Sigmoid colon (tissue), 7 donors: ENCODE measurements around the gene SH3GLB2. TPM values are rescaled to one million over a fixed set of nuclear protein-coding genes. Genes with fewer than 3 reads are reported as not detected.
A peak's percentile ranks its signal among the peaks of the same experiment; 100 is the strongest.

ENCODE experiments used
- DNase-seq: peaks from one replicate; pipeline ENCODE4 v3.0.0-alpha.2; 2019
- H3K27ac ChIP-seq, 4 donors: fragments of 200-600 bp; sonication (generic); one replicate each; pipeline ENCODE4 v1.5.1; 2016 to 2019; ENCODE audit warnings: mild to moderate bottlenecking in 1 of 4
- H3K27me3 ChIP-seq, 3 donors: fragments of 200-600 bp; sonication (generic); one replicate each; pipeline ENCODE4 v1.5.1; 2019; ENCODE audit warnings: mild to moderate bottlenecking in 1 of 3
- H3K36me3 ChIP-seq, 4 donors: fragments of 200-600 bp; sonication (generic); one replicate each; pipeline ENCODE4 v1.5.1; 2016 to 2019
- H3K4me1 ChIP-seq, 4 donors: fragments of 200-600 bp; sonication (generic); one replicate each; pipeline ENCODE4 v1.5.1; 2017 to 2019
- H3K4me3 ChIP-seq, 4 donors: fragments of 200-600 bp; sonication (generic); one replicate each; pipeline ENCODE4 v1.5.1; 2017 to 2019; ENCODE audit warnings: mild to moderate bottlenecking in 2 of 4, moderate library complexity in 1 of 4
- H3K9me3 ChIP-seq, 4 donors: fragments of 200-600 bp in 3 of 4; sonication (generic) in 3 of 4; one replicate each; pipeline versions ENCODE4 v1.5.1 to v1.6.1; 2013 to 2019
- EP300 ChIP-seq, 4 donors: sonication (generic); formaldehyde crosslinking; IDR thresholded peaks; one replicate each; pipeline ENCODE4 v1.6.1; 2017; ENCODE audit warnings: antibody characterized with exemption in 4 of 4
- POLR2A ChIP-seq, 2 donors: fragments of 450-650 bp; IDR thresholded peaks; one replicate each; pipeline ENCODE4 v1.6.1; 2016; ENCODE audit warnings: antibody characterized with exemption in 2 of 2, mild to moderate bottlenecking in 2 of 2, moderate library complexity in 2 of 2
- POLR2AphosphoS5 ChIP-seq, 4 donors: sonication (generic); formaldehyde crosslinking; IDR thresholded peaks; one replicate each; pipeline ENCODE4 v1.6.1; 2017; ENCODE audit warnings: antibody characterized with exemption in 4 of 4
- WGBS, 2 donors: extraction: QIAGEN DNeasy Blood & Tissue Kit; methylation state at CpG; one replicate each; pipeline ENCODE4 v1.1.7; 2013; 5-methylcytosine and 5-hydroxymethylcytosine counted together
- intact Hi-C: fragments of 100-400 bp; cut with DNase I; formaldehyde crosslinking; loops from one replicate; pipeline ENCODE4 v1.15.1; 2023
- polyA plus RNA-seq, 3 donors: library from polyadenylated mRNA; stranded (reverse); fragments of 200-250 nt; gene quantifications; one replicate each; pipeline ENCODE4 v1.2.3, GENCODE V29; 2013
- total RNA-seq, 4 donors: library from RNA; depleted of rRNA; stranded (reverse); fragments of >200 nt; gene quantifications; one replicate each; pipeline ENCODE4 v1.1.0, GENCODE V29; 2016
- TF ChIP-seq, protein P1 (sequence below), 4 experiments: fragments of 450-650 bp in 3 of 4; fragments of 200-600 bp in 1 of 4; IDR thresholded peaks; one replicate each; pipeline ENCODE4 v1.5.1; 2016 to 2019; ENCODE audit warnings: antibody characterized with exemption in 4 of 4, mild to moderate bottlenecking in 3 of 4, moderate library complexity in 2 of 4
- donor health status: healthy with polysubstance abuse.
- donor health status: Bipolar disorder and iron deficiency.
- donor health status: healthy.

SH3GLB2 gene
- total and polyA plus RNA-seq, 7 donors, result 49.7 to 143 (median 68.8) TPM

DNA sequence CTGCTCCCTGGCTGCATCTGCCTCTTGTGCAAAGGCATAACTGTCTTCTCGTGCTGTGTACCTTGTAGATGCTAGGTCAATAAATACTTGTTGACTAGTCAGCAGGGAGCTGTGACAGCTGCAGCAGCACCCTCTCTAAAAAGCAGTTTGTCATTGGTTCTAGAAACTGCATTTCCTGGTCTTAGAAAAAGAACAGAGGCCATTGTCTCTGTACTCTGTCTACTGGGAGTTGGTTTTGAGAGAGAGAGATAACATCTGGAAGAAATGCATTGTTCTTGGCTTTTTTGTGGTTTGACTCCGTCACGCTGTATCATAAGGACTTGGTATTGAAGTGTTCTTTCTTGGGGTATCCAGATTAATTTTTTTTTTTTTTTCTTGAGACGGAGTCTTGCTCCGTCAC lies 32.3 kb downstream of the SH3GLB2 start:
- no peaks in the 10 kb centered on the region for H3K27me3 ChIP-seq
- H3K27ac ChIP-seq, result no peak overlapping the region
- no peaks in the 10 kb centered on the region for H3K9me3 ChIP-seq
- no peaks in the 10 kb centered on the region for H3K4me1 ChIP-seq
- 87 to 89% methylated on average over 5 of the region's 5 CpGs for WGBS, 2 donors
- no peak for TF ChIP-seq EP300 (IDR thresholded peaks at IDR 0.05)
- no peak overlapping the region for H3K4me3 ChIP-seq
- peak; percentile 22 for DNase-seq
- intact Hi-C loops, result no loop called here
- H3K36me3 ChIP-seq, result peaks cover 38 to 100% (median 70%) of the 10 kb centered on the region in 4 donors

- no peak overlapping the region for H3K27ac ChIP-seq
- peaks cover 0 to 2% (median under 1%) of the 10 kb centered on the region in 4 donors for H3K4me1 ChIP-seq
- WGBS, 2 donors, result 85% methylated on average over 7 of the region's 7 CpGs
- H3K36me3 ChIP-seq, result peaks cover 25 to 100% (median 59%) of the 10 kb centered on the region in 4 donors
- no peaks in the 10 kb centered on the region for H3K27me3 ChIP-seq
- TF ChIP-seq, protein P1, sequence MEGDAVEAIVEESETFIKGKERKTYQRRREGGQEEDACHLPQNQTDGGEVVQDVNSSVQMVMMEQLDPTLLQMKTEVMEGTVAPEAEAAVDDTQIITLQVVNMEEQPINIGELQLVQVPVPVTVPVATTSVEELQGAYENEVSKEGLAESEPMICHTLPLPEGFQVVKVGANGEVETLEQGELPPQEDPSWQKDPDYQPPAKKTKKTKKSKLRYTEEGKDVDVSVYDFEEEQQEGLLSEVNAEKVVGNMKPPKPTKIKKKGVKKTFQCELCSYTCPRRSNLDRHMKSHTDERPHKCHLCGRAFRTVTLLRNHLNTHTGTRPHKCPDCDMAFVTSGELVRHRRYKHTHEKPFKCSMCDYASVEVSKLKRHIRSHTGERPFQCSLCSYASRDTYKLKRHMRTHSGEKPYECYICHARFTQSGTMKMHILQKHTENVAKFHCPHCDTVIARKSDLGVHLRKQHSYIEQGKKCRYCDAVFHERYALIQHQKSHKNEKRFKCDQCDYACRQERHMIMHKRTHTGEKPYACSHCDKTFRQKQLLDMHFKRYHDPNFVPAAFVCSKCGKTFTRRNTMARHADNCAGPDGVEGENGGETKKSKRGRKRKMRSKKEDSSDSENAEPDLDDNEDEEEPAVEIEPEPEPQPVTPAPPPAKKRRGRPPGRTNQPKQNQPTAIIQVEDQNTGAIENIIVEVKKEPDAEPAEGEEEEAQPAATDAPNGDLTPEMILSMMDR (IDR thresholded peaks at IDR 0.05), result no peak
- TF ChIP-seq POLR2A (IDR thresholded peaks at IDR 0.05) (no peak), EP300 (IDR thresholded peaks at IDR 0.05) (no peak), POLR2AphosphoS5 (IDR thresholded peaks at IDR 0.05) (no peak)
- no peaks in the 10 kb centered on the region for H3K9me3 ChIP-seq
- H3K4me3 ChIP-seq, result no peak overlapping the region
- intact Hi-C loops, result no loop called here
- no peak for DNase-seq
Observed at GRCh38 chr9:128992995-128993394, 35.1 kb downstream of the SH3GLB2 start.

DNA sequence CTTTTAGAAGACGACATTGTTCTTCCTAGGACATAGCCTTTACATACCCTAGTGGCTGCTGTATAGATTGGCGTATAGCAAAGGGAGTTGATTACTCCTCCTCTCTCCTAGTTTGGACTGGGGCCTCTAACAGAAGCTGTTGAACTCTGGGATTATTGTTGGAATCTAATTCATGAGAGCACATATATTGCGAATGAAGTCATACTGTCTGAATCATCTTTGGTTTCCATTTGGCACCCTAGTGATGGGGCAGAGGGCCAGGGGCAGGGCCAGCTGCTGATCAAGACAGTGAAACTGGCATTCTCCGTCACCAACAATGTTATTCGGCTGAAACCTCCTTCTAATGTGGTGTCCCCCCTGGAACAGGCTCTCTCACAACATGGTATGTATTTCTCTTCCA lies 40.3 kb downstream of the SH3GLB2 start:
- Histone ChIP-seq H3K36me3 (peaks cover 0 to 100% (median 45%) of the 10 kb centered on the region in 4 donors), H3K27me3 (no peaks in the 10 kb centered on the region), H3K9me3 (no peaks in the 10 kb centered on the region), H3K4me3 (peak overlapping the region in 1 of 4 donors; percentile 14), H3K4me1 (peaks cover 0 to 11% (median 8%) of the 10 kb centered on the region in 4 donors), H3K27ac (peak overlapping the region in 3 of 4 donors; percentile 37 to 65 (median 50))
- 91 to 95% methylated on average over 5 of the region's 5 CpGs for WGBS, 2 donors
- TF ChIP-seq, protein P1 (IDR thresholded peaks at IDR 0.05), result no peak
- TF ChIP-seq EP300 (IDR thresholded peaks at IDR 0.05) (no peak), POLR2AphosphoS5 (IDR thresholded peaks at IDR 0.05) (peak in 3 of 4 donors; percentile 43 to 56 (median 56)), POLR2A (IDR thresholded peaks at IDR 0.05) (no peak)
- DNase-seq, result no peak
- intact Hi-C loops, result no loop called here

DNA sequence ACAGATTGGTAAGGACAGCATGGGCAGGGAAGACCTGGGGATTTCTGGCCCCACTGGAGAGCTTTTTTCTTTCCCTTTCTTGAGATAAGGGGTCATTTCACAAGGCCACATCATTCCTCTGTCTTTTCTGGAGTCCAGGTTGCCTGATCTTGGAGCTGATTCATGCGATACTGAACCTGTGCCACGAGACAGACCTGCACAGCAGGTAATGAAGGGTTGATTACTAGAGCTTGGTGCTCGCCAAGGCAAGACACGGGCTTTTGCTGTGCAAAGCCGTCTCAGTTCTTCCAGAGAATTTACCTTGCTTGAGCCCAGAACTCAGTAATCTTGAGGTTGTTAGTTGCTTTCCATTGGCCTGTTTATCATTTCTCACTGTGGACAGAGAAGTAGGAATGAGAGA lies 41.5 kb downstream of the SH3GLB2 start:
- Histone ChIP-seq H3K36me3 (peaks cover 8 to 100% (median 53%) of the 10 kb centered on the region in 4 donors), H3K9me3 (no peaks in the 10 kb centered on the region), H3K27me3 (no peaks in the 10 kb centered on the region), H3K27ac (peak overlapping the region in 1 of 4 donors; percentile 65), H3K4me3 (no peak overlapping the region), H3K4me1 (peaks cover 0 to 11% (median 8%) of the 10 kb centered on the region in 4 donors)
- TF ChIP-seq, protein P1 (IDR thresholded peaks at IDR 0.05), result no peak
- TF ChIP-seq EP300 (IDR thresholded peaks at IDR 0.05), result no peak
- TF ChIP-seq POLR2AphosphoS5 (IDR thresholded peaks at IDR 0.05), result no peak
- TF ChIP-seq POLR2A (IDR thresholded peaks at IDR 0.05), result no peak
- no peak for DNase-seq
- intact Hi-C loops, result no loop called here
- WGBS, 2 donors, result 96 to 97% methylated on average over 5 of the region's 5 CpGs

- no peak overlapping the region for H3K27ac ChIP-seq
- no peaks in the 10 kb centered on the region for H3K27me3 ChIP-seq
- 95 to 96% methylated on average over 8 of the region's 8 CpGs for WGBS, 2 donors
- no peak for DNase-seq
- H3K4me3 ChIP-seq, result no peak overlapping the region
- H3K4me1 ChIP-seq, result peaks cover 0 to 11% (median 8%) of the 10 kb centered on the region in 4 donors
- H3K9me3 ChIP-seq, result no peaks in the 10 kb centered on the region
- peaks cover 21 to 100% (median 59%) of the 10 kb centered on the region in 4 donors for H3K36me3 ChIP-seq
- intact Hi-C loops, result no loop called here
- TF ChIP-seq EP300 (IDR thresholded peaks at IDR 0.05), result no peak
- TF ChIP-seq POLR2A (IDR thresholded peaks at IDR 0.05), result no peak
- TF ChIP-seq, protein P1 (IDR thresholded peaks at IDR 0.05), result no peak
- TF ChIP-seq POLR2AphosphoS5 (IDR thresholded peaks at IDR 0.05), result no peak
Observed at GRCh38 chr9:128983536-128983935, 44.6 kb downstream of the SH3GLB2 start.
